Right renal cortex interstitium (tissue), 3 donors: ENCODE measurements around the gene MRPS25. TPM values are rescaled to one million over a fixed set of nuclear protein-coding genes. Genes with fewer than 3 reads are reported as not detected.

ENCODE experiments used
- polyA plus RNA-seq, 3 donors: library from polyadenylated mRNA; unstranded; fragments of 120-200 nt; gene quantifications; one replicate each; pipeline ENCODE4 v1.2.1, GENCODE V29; 2013; ENCODE audit not compliant: insufficient read length in 3 of 3

MRPS25 gene
- polyA plus RNA-seq, 3 donors, result 54.9 to 59.8 (median 55.9) TPM

Other genes starting within 250 kb of the MRPS25 start
- gene FGD5, start 246.4 kb downstream of the MRPS25 start, polyA plus RNA-seq, result 10 to 100 TPM; 22.7 to 27.0 (median 23.6) TPM
- 10 to 100 TPM; 36.4 to 41.0 (median 39.3) TPM for gene NR2C2, start 117.7 kb downstream of the MRPS25 start, polyA plus RNA-seq
- 10 to 100 TPM; 22.3 to 22.8 (median 22.7) TPM for gene RBSN, start 33.8 kb upstream of the MRPS25 start, polyA plus RNA-seq
- gene CAPN7, start 140.9 kb upstream of the MRPS25 start, polyA plus RNA-seq, result 10 to 100 TPM; 46.6 to 48.6 (median 47.5) TPM